A375 (cell line): ENCODE results near the gene RGS3. TPM values are rescaled to one million over a fixed set of nuclear protein-coding genes. Genes with fewer than 3 reads are reported as not detected.

Experiments used
- total RNA-seq: library from RNA; depleted of rRNA; stranded (reverse); fragments of >200 nt; shearing (Covaris generic); gene quantifications from 2 replicates; pipeline ENCODE4 v1.2.3, GENCODE V29; 2014; rRNA removed

Gene RGS3
- total RNA-seq: 51.3 and 57.2 TPM in 2 replicates

DNA sequence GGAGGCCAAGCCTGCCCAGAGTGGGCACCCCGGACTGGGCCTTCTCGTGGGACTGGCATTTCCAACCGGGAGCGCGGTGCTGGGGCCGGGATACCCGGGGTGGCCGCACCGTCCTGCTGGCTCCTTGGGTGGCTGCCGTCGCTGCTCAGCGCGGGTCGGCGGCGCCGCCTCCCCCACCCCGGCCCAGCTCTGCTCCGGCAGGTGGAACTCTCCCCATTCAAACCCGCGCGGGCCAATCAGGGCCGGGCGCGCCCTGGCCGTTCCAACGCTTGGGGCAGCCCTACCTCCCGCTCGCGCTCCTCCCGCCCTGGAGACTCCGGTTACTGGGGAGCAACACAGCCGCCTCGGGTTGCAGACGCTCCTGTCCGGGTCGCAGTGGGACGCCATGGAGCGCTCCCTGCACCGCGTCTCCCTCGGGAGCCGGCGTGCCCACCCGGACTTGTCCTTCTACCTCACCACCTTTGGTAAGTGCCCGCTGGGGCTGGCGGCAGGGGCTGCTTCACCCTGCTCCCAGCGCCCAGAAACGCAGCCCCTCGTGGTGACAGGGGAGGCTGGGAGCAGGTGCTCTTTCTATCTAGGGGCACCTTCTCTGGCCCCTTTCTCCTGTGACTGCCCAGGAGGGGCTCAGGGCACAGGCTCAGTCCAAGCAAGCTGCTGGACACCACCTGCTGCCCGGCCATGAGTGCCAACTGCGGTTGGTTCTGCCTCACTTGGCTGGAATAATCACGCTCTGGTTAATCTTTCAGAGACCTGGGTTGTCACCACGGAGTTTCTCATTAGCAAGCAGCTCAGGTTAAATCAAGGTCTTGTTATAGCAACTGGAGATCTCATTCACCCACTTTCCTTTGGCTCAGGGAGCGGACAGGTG lies at the start of gene RGS3:
RGS3 (plus strand) TSS at position 310 of the 868 bp plus-strand sequence; CDS start at position 386, 76 bp downstream.

Other genes starting within 250 kb of the RGS3 start
- gene FKBP15, start 242.4 kb upstream of the RGS3 start, total RNA-seq: 16.3 and 19.4 TPM in 2 replicates
- 20.7 and 25.4 TPM in 2 replicates for gene SLC31A1, start 242.2 kb upstream of the RGS3 start, total RNA-seq
- 40.4 and 53.9 TPM in 2 replicates for gene CDC26, start 188.2 kb upstream of the RGS3 start, total RNA-seq
- 54.8 and 67.0 TPM in 2 replicates for gene PRPF4, start 188.1 kb upstream of the RGS3 start, total RNA-seq
- not detected in 2 replicates for gene RNF183, start 160.4 kb upstream of the RGS3 start, total RNA-seq
- 1.2 and 1.3 TPM in 2 replicates for gene WDR31, start 123.5 kb upstream of the RGS3 start, total RNA-seq
- not detected in 2 replicates for gene BSPRY, start 114.2 kb upstream of the RGS3 start, total RNA-seq
- 7.3 and 9.9 TPM in 2 replicates for gene HDHD3, start 86.7 kb upstream of the RGS3 start, total RNA-seq
- gene ALAD, start 62.4 kb upstream of the RGS3 start, total RNA-seq: 14.2 and 16.2 TPM in 2 replicates
- gene POLE3, start 53.1 kb upstream of the RGS3 start, total RNA-seq: 70.6 and 80.4 TPM in 2 replicates
- 0.42 and 0.45 TPM in 2 replicates for gene C9orf43, start 53.0 kb upstream of the RGS3 start, total RNA-seq